ENCODE measurements around the gene GRAP. TPM values are rescaled to one million over a fixed set of nuclear protein-coding genes. Genes with fewer than 3 reads are reported as not detected.
"Not testable (repeated sequence)": the region's sequence is repeated elsewhere in the genome, so short reads cannot be mapped to it uniquely, and the experiment has no call there.

GRAP gene
- total RNA-seq, 1 donor from 2014 or later = 1.6 TPM

DNA sequence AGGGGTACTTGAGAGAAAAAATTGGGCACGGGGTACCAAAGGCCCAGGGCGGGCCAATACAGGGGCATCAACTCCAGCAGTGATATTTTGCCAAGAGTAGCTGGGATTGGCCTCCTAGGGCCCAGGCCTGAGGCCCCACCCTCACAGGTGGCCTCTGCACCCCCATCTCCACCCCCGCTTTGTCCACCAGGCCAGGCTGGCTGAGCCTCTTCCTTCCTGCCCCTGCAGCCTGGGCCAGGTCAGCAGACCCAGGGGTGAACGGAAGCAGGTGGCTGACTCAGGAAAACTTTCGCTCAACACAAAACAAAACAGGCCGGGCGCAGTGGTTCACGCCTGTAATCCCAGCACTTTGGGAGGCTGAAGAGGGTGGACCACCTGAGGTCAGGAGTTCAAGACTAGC is 3.7 kb downstream of the GRAP start:
- FAIRE-seq = not testable (repeated sequence)

GRCh38 chr17:19042369-19042768 is 4.4 kb downstream of the GRAP start:
- not testable (repeated sequence) for FAIRE-seq

More for the DNA sequence above, 3.7 kb downstream of the GRAP start:
- DNase-seq (ENCODE audit: low spot score in 2 of 2) = not testable (repeated sequence)

GRCh38 chr17:19041871-19042270 is 4.9 kb downstream of the GRAP start:
- FAIRE-seq; DNase-seq (ENCODE audit: low spot score in 2 of 2): not testable (repeated sequence)

More at GRCh38 chr17:19042369-19042768, 4.4 kb downstream of the GRAP start:
- not testable (repeated sequence) for DNase-seq (ENCODE audit: low spot score in 2 of 2)

GRCh38 chr17:19040350-19040749 is 6.4 kb downstream of the GRAP start:
- not testable (repeated sequence) for FAIRE-seq

GRCh38 chr17:19038730-19039129 is 8.0 kb downstream of the GRAP start:
- DNase-seq (ENCODE audit: low spot score in 2 of 2); FAIRE-seq: not testable (repeated sequence)

More at GRCh38 chr17:19040350-19040749, 6.4 kb downstream of the GRAP start:
- not testable (repeated sequence) for DNase-seq (ENCODE audit: low spot score in 2 of 2)

DNA sequence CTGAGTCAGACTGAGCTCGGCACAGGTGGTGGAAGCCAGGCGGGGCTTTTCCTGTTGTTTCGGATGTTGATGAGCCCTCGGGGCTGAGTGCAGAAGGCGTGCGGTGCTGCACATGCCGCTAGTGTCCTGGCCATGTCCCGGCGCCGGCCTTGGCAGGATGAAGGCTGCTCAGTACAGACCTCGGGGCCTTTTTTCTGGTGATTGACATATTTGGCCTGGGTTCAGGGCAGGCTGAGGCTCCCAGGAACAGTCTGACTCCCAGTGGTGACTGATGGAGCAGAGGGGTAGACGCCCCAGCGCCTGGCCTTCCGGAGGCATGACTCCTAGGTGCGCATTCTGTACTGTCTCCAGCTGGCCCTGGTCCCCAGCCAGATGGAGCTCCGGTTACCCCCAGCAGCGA is 8.8 kb downstream of the GRAP start:
- not testable (repeated sequence) for DNase-seq (ENCODE audit: low spot score in 2 of 2); FAIRE-seq

DNA sequence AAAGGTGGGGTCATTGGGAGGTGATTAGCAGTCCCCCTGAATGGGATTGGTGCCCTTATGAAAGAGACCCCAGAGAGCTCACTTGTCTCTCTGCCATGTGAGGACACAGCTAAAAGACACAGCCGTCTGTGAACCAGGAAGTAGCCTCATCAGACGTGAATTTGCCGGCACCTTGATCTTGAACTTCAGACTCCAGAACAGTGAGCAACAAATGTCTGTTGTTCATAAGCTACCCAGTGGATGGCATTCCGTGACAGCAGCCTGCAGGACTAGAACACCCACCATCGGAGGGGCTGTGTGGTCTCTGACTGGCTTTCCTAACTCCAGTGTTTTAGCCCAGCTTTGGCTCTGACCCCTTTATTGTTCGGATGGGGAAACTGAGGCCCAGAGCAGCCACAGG is 9.2 kb downstream of the GRAP start:
- not testable (repeated sequence) for FAIRE-seq; DNase-seq (ENCODE audit: low spot score in 2 of 2)

DNA sequence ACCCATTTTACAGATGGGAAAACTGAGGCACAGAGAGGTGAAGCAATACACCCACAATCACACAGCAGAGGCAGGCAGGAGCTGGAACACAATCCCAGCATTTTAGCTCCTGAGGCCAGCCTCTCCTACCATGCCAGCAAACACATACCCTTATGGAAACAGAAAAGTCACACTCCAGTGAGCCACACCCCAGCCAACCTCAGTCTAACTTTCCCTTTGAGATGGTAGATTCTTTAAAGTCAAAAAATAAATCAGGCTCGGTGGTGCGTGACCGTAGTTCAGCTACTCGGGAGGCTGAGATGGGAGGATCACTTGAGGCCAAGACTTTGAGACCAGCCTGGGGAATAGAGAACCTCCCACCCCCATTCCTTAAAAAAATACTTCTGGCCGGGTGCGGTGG is 10.6 kb downstream of the GRAP start:
- not testable (repeated sequence) for FAIRE-seq

GRCh38 chr17:19032377-19032988 is 14.3 kb downstream of the GRAP start:
- DNase-seq (ENCODE audit: low spot score in 2 of 2); FAIRE-seq: not testable (repeated sequence)

More for the DNA sequence above, 10.6 kb downstream of the GRAP start:
- DNase-seq (ENCODE audit: low spot score in 2 of 2) = not testable (repeated sequence)

- not testable (repeated sequence) for FAIRE-seq; DNase-seq (ENCODE audit: low spot score in 2 of 2)
These were observed 15.0 kb downstream of the GRAP start for GRCh38 chr17:19031729-19032128.

GRCh38 chr17:19030771-19031449 is 15.8 kb downstream of the GRAP start:
- FAIRE-seq = not testable (repeated sequence)

DNA sequence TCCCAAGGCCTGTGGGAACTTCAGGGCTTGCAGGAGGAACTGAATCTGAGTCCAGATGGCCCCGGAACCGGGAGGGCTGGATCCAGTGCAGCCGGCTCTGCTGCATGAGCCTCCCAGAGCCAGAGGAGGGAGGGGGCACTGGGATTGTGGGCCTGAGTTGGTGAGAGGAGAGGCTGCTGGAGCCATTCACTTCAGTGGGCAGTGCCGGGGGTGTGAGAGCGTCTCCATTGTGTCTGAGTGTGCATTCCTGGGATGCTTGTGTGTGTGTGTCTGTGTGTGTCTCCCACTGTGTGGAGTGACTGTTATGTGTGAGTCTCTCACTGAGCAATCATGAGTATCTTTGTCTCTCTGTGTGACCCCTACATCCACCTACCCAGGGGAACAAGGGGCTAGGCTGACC is 17.0 kb downstream of the GRAP start:
- not testable (repeated sequence) for FAIRE-seq; DNase-seq (ENCODE audit: low spot score in 2 of 2)

More at GRCh38 chr17:19030771-19031449, 15.8 kb downstream of the GRAP start:
- not testable (repeated sequence) for DNase-seq (ENCODE audit: low spot score in 2 of 2)

DNA sequence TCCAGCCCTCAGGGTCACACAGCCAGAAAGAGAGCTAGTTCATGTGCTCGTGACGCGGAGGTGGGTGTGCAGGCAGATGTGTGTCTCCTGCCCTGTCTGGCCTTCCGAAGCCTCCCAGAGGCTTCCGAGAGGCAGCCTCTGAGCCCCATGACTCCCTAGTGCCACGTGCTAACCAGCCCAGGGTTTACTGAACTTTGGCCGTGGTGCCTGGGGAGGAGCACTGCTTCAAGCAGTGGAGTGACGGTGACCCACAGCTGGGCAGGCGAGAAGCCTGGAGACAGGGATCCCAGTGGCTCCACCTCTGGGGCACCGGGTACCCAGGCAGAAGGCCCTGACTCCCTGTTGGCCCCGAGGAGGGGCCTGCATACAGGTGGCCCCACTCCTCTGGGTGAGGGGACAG is 18.1 kb downstream of the GRAP start:
- not testable (repeated sequence) for DNase-seq (ENCODE audit: low spot score in 2 of 2); FAIRE-seq

DNA sequence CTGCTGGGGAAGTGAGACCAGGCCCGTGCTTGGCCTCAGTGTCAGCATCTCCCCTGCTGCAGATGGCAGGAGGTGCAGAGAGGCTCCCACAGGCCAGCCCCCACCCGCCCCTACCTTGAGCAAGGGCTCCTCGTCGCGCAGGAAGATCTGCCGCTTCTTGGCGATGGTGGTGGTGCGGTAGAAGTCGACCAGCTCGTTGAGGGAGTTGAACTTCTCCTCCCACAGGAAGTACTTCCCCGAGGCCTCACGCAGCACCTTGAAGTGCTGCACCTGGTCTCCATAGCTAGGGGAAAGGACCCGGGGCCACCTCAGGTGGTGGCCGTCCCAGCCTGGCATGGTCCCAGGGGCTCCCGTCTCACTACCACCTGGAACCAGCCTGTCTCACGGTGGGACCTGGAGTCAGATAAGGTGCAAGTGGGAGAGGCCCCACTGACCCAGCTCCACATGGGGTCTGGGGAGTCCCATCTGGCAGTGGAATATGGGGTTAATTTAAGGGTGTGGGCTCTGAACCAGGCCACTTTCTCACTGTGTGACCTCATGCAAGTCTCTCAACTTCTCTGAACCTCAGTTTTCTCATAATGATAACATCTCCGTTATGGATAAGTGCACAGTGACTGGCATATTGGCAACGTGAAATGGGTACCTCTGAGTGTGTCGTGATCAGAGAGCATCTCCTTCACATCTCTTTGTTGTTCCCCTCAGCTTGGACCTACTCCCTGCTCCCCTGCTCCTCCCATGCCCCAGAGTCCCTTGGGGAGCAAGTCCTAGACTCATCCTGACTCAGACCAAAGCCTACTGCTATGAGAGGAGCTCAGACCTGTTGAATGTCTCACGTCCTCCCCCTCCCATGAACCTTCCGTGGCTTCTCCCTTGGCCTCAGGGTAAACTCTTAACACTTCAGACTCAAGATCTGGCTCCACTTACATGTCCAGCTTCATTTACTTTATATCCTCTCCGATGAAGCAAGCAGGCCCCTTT is 22.4 kb downstream of the GRAP start:
- DNase-seq (ENCODE audit: low spot score in 2 of 2) = no peak
- FAIRE-seq = no peak

GRCh38 chr17:19023209-19023999 is 23.4 kb downstream of the GRAP start:
- DNase-seq (ENCODE audit: low spot score in 2 of 2) (no peak), FAIRE-seq (no peak)

- no peak for FAIRE-seq
- no peak for DNase-seq (ENCODE audit: low spot score in 2 of 2)
These were observed 24.0 kb downstream of the GRAP start for GRCh38 chr17:19022747-19023146.

- no peak for FAIRE-seq
These were observed 24.6 kb downstream of the GRAP start for GRCh38 chr17:19022128-19022527.

DNA sequence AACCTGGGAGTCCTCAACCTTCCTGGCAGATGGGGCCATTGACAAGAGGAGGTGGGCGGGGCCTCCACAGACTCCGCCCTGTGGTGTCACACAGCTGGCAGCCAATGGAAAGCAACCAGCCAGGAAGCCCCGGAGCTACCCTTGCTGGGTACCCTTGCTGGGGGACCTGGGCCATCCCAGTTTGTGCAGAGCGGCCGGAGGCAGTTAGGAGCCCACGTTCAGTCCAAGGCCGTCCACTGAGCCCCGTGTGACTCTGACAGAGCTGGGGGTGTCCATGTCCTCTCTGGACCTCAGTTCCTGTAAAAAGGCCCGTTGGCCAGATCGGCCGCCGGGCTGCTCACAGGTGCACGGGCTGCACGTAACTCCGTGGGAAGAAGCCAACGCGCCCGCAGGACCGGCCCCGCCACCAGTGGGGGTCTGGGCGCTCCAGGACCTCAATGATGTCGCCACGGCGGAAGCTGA is 25.1 kb downstream of the GRAP start:
- DNase-seq (ENCODE audit: low spot score in 2 of 2) (no peak), FAIRE-seq (no peak)

More at GRCh38 chr17:19022128-19022527, 24.6 kb downstream of the GRAP start:
- no peak for DNase-seq (ENCODE audit: low spot score in 2 of 2)

DNA sequence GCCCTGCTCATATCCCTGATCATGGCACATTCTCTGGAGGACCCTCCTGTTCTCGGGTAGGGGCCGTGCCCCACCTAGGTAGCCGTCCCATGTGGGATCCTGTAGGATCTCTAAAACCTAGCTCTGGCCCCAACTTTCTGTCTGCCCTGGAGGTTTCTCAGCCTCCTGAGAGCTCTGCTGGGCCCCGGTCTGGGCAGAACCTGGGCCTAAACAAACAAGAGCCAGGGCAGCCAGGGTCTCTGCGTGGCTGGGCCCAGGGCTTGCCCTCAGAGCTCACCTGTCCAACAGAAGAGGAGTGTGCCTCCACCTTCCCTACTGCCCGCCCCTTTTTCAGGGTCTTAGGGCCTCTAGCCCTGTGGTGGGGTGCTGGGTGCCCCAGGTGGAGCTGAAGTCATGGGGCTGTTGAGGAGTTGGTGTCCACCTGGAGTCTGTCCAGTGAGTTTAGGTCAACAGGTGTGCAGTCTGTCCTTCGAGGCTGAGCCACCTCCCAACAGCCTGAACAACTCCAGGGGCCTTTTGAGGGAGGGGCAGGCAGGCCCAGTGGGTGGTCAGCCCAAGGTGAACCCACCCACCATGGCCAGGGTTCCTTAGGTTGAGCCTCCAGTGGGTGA is 25.6 kb downstream of the GRAP start:
- FAIRE-seq; DNase-seq (ENCODE audit: low spot score in 2 of 2): not testable (repeated sequence)

Data from frontal cortex (tissue), 4 donors.